Epithelial cell of prostate (primary cell): ENCODE data around the gene CNOT8.
"Not testable (repeated sequence)": the region's sequence is repeated elsewhere in the genome, so short reads cannot be mapped to it uniquely, and the experiment has no call there.

ENCODE experiments used
- DNase-seq: peaks from one replicate; pipeline ENCODE4 v3.0.0-alpha.2; 2011; ENCODE audit warnings: low read depth, low spot score
- H3K27ac ChIP-seq: fragments of 450-650 bp; 2 replicates; pipeline ENCODE4 v1.5.1; 2017; ENCODE audit warnings: mild to moderate bottlenecking

Gene CNOT8

GRCh38 chr5:154901913-154902312 lies 43.5 kb downstream of the CNOT8 start:
- no peak for DNase-seq

GRCh38 chr5:154905601-154906000 lies 47.2 kb downstream of the CNOT8 start:
- not testable (repeated sequence) for H3K27ac ChIP-seq, DNase-seq

More at GRCh38 chr5:154901913-154902312, 43.5 kb downstream of the CNOT8 start:
- H3K27ac ChIP-seq: no peak overlapping the region

- H3K27ac ChIP-seq: no peak overlapping the region
- DNase-seq: no peak
Observed at GRCh38 chr5:154916874-154917273, 58.4 kb downstream of the CNOT8 start.

- no peak overlapping the region for H3K27ac ChIP-seq
- DNase-seq: no peak
Observed at GRCh38 chr5:154917757-154918156, 59.3 kb downstream of the CNOT8 start.

- no peak for DNase-seq
- no peak overlapping the region for H3K27ac ChIP-seq
Observed at GRCh38 chr5:154923441-154924430, 65.3 kb downstream of the CNOT8 start.
